Erythroblast (primary cell): ENCODE results near the gene APLP1.
"Not testable (repeated sequence)": the region's sequence is repeated elsewhere in the genome, so short reads cannot be mapped to it uniquely, and the experiment has no call there.

ENCODE experiments used
- DNase-seq, 2 experiments: peaks; one replicate each; lab custom pipeline; 2025; lab: John Stamatoyannopoulos, UW
- GATA1 ChIP-seq: IDR thresholded peaks from 2 replicates; pipeline ENCODE4 v1.6.1; 2011; ENCODE audit warnings: low read depth, mild to moderate bottlenecking, control low read depth, low read length, moderate library complexity
- POLR2A ChIP-seq: IDR thresholded peaks from 2 replicates; pipeline ENCODE4 v1.6.1; 2011; ENCODE audit warnings: mild to moderate bottlenecking, low read length

The APLP1 gene

DNA sequence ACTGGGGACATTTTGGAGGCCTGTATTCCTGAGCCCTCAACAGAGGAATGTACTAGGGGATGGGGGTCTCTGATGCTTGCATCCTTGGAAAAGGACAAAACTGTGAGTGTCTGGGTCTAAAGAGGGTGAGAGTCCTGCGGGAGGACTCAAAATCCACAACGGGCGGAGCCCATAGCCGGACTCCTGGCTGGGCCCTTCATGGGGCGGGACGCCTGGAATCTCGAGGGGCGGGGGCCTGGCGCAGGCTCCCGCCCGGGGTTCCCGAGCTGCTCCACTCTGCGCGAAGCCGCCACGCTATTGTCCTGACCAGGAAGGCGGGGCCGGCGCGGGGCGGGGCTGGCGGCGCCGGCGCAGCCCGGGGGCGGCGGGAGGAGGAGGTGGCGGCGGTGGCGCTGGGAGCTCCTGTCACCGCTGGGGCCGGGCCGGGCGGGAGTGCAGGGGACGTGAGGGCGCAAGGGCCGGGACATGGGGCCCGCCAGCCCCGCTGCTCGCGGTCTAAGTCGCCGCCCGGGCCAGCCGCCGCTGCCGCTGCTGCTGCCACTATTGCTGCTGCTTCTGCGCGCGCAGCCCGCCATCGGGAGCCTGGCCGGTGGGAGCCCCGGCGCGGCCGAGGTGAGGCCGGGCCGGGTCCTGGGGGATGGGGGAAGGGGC is at the start of gene APLP1:
TSS of gene APLP1 (plus strand) at position 403 of the 651 bp plus-strand sequence. CDS start at position 466, 63 bp downstream.
- DNase-seq: peak in 1 of 2 experiments; percentile 25
- TF ChIP-seq GATA1 (no peak), POLR2A (no peak)

DNA sequence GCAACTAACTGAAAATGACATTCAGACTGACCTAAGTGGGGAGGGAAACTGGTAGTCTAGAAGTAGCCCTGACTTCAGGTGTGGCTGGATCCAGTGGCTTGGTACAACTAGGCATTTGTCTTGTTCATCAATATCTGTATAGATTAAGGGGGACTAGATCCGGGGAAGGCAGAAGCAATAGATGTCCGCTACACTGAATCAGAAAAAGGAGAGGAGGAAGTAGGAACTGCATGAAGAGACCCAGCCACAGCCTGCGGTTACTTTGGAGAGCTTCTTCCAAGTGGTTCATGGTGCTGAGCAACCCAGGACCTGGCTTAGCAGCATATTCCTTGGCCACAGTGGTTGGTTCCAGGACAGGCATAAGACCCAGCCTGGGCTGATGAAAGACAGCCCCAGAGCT is 45.8 kb upstream of the APLP1 start:
- DNase-seq: no peak
- TF ChIP-seq POLR2A (no peak), GATA1 (no peak)

DNA sequence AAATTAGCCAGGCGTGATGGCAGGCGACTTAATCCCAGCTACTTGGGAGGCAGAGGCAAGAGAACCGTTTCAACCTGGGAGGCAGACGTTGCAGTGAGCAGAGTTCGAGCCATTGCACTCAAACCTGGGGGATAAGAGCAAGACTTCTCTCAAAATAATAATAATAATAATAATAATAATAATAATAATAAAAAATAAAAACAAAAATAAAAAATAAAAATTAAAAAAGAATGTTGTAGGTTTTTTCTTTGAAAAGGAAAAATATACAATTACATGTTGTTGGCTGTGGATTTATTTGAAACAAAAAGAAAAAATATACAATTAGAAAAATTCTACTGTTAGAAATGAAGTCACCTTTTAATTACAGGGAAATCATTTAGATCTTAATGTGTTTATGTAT is 44.2 kb upstream of the APLP1 start:
- DNase-seq: no peak
- TF ChIP-seq GATA1 (no peak), POLR2A (no peak)

DNA sequence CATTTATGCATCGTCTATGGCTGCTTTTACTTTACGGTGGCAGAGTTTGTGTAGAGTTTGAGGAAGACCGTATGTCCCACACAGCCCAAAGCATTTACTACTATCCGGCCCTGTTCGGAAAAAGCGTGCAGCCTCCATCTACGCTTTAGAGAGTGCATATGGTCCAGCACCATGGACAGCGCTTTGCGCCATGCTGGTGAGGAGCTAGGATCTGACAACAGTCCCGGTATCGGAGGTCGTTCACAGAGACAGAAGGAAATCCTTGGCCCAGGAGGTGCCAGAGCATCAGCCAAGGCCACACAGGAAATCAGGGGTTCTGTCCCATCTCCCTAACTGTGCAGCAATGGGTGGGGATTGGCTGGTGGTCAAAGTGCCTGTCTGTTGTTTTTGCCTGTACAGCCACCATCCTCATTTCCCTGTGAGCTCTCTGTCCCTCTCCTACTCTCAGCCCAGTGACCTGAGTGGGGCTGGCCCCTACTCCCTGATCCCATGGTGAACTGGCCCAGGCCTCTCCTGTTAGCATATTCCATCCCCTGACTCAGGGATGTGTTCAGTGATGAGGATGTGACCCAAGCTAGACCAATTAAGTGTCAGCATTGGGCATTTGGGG is 39.6 kb upstream of the APLP1 start:
- TF ChIP-seq POLR2A (no peak), GATA1 (no peak)
- DNase-seq: peak; percentile 54 to 68

DNA sequence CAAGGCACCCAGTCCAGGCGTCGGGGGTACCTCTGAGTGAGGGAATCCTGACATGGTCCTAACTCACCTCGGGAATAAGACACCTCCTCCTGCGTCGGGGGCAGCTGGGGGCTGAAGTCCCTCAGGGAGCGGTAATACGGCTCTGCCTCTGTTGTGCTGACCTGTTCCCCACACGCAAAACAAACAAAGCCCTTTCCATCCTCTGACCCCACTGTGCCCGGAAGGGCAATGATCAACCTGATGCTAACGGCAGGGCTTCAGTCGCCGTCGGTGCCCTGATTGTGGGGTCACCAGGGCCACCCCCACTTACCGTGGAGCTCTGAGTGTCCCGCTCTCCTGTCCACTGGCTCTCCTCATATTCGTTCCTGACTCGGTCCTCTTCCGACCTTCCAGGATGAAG is 37.4 kb upstream of the APLP1 start:
- DNase-seq: no peak
- TF ChIP-seq GATA1 (no peak), POLR2A (no peak)

DNA sequence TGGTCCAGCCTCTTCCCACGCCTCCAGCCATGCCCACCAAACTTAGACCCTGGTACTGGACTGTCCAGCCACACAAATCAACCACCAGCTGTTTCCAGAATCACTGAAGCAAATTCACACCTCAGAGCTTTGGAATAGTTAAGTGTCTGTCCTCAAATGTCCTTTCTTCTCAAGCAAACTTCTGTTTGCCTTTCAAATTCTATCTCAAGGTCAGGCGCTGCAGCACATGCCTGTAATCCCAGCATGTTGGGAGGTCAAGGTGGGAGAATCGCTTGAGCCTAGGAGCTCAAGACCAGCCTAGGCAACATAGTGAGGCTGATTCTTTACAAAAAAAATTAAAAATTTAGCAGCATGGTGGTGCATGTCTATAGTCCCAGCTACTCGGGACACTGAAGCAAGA is 36.3 kb upstream of the APLP1 start:
- no peak for DNase-seq
- TF ChIP-seq POLR2A: no peak
- TF ChIP-seq GATA1: no peak

DNA sequence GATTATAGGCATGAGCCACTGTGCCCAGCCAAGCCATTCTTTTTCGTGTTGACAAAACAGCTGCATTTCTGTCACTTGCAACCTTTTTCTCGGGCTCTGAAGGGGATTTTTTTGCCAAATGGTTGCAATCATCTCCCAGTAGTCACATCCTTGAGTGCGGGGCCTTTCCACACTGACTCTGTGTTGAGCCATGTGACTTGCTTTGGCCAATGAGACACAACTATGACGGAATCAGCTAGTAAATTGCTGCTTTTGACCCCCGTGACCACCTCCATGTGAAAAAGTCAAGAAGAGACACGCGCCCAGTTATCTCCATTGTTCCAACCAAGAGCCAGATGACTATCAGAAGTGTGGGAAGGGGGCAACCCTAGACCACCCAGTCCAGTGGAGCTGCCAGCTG is 34.4 kb upstream of the APLP1 start:
- TF ChIP-seq GATA1 (no peak), POLR2A (no peak)
- no peak for DNase-seq

DNA sequence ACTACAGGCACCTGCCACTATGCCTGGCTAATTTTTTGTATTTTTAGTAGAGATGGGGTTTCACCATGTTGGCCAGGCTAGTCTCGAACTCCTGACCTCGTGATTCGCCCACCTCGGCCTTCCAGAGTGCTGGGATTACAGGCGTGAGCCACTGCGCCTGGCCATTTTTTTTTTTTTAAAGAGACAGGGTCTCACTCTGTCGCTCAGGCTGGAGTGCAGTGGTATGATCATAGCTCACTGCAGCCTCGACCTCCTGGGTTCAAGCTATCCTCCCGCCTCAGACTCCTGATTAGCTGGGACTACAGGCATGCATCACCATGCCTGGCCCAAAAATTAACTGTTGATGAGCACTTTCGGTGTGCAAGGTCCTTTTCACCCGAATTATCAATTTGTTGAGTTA is 32.3 kb upstream of the APLP1 start:
- not testable (repeated sequence) for DNase-seq

DNA sequence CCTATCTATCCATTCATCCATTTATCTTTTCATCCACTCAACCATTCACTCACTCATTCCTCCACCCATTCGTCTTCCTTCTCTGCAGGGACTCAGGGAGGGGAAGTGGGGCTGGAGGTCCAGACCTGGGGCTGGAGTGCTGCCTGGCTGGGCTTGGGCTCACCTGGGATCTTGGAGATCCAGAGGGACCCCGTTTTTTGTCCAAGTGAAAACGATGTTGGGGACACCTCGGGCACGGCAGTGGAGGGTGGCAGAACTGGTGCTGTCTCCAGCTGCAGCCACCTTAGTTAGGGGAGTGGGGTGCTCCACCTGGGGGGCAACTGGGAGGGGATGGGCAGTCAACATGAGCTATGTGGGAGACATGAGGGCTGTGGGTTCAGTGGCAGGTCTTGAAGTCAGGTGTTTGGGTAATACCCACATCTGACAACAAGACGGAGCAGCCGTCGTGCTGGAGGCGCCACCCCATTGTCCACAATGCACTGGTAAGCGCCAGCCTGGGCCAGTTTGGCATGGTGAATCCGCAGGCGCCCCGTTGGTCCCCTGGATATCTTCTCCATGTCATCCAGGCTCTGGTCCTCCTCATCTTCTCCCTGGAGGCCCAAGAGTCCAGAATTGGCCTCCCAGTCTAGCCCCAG is 26.3 kb upstream of the APLP1 start:
- TF ChIP-seq POLR2A: no peak
- no peak for DNase-seq

DNA sequence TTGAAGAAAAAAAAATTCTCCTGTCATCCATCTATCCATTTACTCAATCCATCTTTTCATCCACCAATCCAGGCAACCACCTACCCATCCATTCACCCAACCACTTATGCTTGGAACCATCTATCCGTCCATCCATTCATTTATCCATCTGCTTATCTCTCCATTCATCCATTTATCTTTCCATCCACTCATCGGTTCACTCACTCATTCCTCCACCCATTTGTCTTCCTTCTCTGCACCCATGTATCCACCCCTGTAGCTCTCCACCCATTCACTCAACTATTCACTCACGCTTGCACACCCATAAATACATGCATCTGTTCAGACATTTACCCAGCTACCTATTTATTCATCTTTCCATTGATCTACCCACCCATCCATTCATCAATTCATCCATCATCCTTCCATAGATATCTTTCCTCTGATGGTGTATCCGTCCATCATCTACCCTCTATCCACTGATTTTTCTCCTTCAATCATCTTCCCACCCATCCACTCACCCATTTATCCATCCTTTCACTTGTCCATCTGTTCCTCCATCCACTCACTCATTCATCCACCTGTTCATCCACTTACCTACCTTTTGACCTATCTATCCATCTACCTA is 25.6 kb upstream of the APLP1 start:
- no peak for DNase-seq
- TF ChIP-seq POLR2A: no peak
- TF ChIP-seq GATA1: no peak

DNA sequence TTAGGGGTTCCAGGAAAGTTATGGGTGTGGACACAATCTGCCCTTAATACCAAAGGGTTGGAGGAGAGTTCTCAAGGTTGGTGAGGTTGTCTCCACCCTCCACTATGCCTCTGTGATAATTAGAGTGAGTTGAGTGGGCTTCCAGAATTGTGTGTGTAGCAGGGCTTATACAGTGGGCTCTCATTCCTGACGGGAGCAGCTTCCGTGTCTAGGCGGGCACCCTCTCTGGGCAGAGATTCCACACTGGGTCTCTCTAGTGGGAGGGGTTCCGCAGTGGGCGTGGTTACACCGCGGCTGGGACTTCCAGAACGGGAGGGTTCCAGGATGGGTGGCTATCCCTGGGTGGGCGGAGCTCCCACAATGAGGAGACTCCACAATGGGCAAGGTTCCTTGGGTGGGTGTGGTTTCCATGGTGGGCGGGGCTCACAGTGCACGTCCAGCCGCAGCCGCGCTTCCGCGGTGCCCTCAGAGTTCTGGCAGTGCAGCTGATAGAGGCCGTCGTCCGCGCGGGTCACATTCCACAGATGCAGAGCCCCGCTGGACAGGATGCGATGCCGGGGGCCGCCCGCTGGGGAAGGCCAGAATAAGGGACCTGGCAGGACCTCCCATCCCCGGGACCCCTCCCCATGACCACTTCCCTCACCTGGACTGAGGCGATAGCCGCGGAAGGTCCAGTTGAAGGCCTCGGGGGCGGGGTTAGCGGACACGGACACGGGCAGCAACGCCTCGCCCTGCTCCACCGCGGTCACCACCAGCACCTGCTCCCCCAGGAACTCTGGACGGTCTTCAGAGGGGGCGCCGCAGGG is 24.5 kb upstream of the APLP1 start:
- TF ChIP-seq GATA1 (no peak), POLR2A (no peak)
- no peak for DNase-seq

DNA sequence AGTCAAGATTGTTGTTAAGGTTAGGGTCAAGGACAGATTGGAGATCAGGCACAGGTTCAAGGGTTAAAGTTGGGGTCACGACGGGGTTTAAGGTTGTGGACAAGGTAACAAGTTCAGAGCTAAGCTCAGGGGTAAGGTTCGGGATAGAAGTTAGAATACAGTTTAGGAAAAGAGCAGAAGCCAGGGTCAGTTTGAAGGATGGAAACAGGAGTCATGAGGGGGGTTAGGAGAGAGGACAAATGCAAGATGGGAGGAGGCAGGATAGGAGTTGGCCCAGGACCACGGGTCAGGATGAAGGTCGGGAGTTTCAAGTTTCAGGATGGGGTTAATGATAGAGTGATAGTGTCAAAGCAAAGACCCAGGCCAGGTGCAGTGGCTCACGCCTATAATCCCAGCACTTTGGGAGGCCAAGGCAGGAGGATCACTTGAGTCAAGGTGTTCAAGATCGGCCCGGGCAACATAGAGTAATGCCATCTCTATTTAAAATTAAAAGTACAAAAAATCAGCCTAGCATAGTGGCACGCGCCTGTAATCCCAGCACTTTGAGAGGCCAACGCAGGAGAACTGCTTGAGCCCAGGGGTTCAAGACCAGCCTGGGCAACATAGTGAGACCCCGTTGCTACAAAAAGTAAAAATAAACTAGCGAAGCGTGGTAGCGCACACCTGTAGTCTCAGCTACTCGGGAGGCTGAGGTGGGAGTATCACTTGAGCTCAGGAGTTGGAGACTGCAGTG is 23.7 kb upstream of the APLP1 start:
- TF ChIP-seq GATA1: no peak
- TF ChIP-seq POLR2A: no peak
- no peak for DNase-seq

DNA sequence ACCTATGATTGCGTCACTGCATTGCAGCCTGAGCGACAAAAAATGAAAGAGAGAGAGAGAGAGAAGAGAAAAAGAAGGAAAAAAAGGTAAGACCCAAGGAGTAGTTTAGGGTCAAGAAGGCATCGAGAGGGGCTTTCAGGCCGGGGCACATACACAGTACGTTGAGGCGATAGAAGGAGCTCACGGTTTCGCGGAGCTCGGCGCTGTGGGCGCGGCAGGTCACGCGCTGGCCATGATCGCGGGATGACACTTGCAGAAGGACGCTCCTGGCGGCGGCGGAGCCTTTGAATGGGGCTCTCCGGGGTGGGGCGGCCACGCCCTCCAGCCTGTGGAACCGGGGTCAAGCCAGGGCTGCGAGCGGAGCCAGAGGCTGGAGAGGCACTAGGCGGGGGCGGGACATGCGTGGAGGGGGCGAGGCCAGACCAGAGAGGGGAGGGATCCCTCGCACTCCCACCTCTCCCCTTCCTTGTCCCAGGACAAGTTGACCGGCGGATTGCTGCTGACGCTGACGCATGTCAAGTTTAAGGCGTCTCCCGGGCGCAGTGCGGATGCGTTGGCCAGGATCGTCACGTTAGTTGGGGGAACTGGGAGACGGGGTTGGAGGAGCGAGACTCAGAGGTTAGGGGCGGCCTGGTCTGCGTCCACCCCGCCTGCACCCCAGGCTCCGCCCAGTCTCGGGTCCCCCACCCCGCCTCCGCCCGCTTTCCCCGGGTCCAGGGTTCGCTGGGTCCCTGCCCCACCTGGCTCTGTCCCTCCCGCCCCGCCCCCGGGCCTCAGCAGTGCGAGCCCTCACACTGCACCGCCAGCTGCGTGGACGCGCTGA is 22.9 kb upstream of the APLP1 start:
- no peak for TF ChIP-seq GATA1
- TF ChIP-seq POLR2A: no peak

More for the DNA sequence above, 22.9 kb upstream of the APLP1 start:
- DNase-seq: peak; percentile 42 to 49
